ENCODE data around the gene PCDHGA7. TPM values are rescaled to one million over a fixed set of nuclear protein-coding genes. Genes with fewer than 3 reads are reported as not detected.
A peak's percentile ranks its signal among the peaks of the same experiment; 100 is the strongest.

Gene PCDHGA7
- total RNA-seq, 2 experiments from 2014 or later, result not detected

GRCh38 chr5:141409598-141410306 lies 27.2 kb downstream of the PCDHGA7 start:
- CTCF ChIA-PET, result no interaction called here
- H3K27me3 ChIP-seq (ENCODE audit: control insufficient read depth in 1 of 2, insufficient read depth in 2 of 2, low read length in 2 of 2), result peaks cover 70 to 84% of the 10 kb centered on the region in 2 experiments
- DNase-seq, result no peak
- H3K27me3 Mint-ChIP-seq, result peaks cover 79% of the 10 kb centered on the region
- H3K4me3 ChIP-seq (ENCODE audit: low read length), result no peak overlapping the region
- no peak overlapping the region for H3K27ac ChIP-seq (ENCODE audit: low read depth in 1 of 2, low read length in 2 of 2)
- peaks cover 37 to 49% of the 10 kb centered on the region in 2 experiments for H3K9me3 ChIP-seq (ENCODE audit: control insufficient read depth in 1 of 2, insufficient read depth in 1 of 2, low read length in 2 of 2)
- no peak overlapping the region for H3K27ac Mint-ChIP-seq
- no peak for TF ChIP-seq CTCF (IDR thresholded peaks at IDR 0.05)
- intact Hi-C loops (cut with DNase I, micrococcal nuclease), result loop anchor here (2.0 to 10.0 kb wide), 4 partner anchors 45 to 153 kb away; partner anchors contain the start of genes PCDHGA5 (in 1 of the 2) and TAF7 (in 1 of the 2)
- H3K9me3 Mint-ChIP-seq, result peaks cover 14% of the 10 kb centered on the region
- peaks cover 12% of the 10 kb centered on the region for H3K4me1 ChIP-seq (ENCODE audit: insufficient read depth, low read length)
- no peak for ATAC-seq (ENCODE audit: poor library complexity)
- POLR2A ChIA-PET, result no interaction called here
- H3K36me3 Mint-ChIP-seq (ENCODE audit: low read depth), result peaks cover 29% of the 10 kb centered on the region
- H3K4me3 Mint-ChIP-seq, result no peak overlapping the region
- H3K36me3 ChIP-seq (ENCODE audit: insufficient read depth, low read length), result no peaks in the 10 kb centered on the region
- H3K4me1 Mint-ChIP-seq (ENCODE audit: low read depth), result peaks cover 24% of the 10 kb centered on the region

- intact Hi-C loops (cut with DNase I, micrococcal nuclease), result loop anchor here (2.0 to 10.0 kb wide), 4 partner anchors 47 to 151 kb away; partner anchors contain the start of genes PCDHGA5 (in 1 of the 2) and TAF7 (in 1 of the 2)
- ChIA-PET CTCF (interaction anchor here (1.6 to 2.8 kb wide), 3 partner anchors 9 to 152 kb away, joined by 3 to 19 read pairs (median 9); partner anchors contain the start of genes PCDHGA11 and PCDHGA6), POLR2A (no interaction called here)
- Histone ChIP-seq H3K4me3 (ENCODE audit: low read length) (no peak overlapping the region), H3K9me3 (ENCODE audit: control insufficient read depth in 1 of 2, insufficient read depth in 1 of 2, low read length in 2 of 2) (peaks cover 33 to 48% of the 10 kb centered on the region in 2 experiments), H3K27me3 (ENCODE audit: control insufficient read depth in 1 of 2, insufficient read depth in 2 of 2, low read length in 2 of 2) (peaks cover 61 to 84% of the 10 kb centered on the region in 2 experiments), H3K27ac (ENCODE audit: low read depth in 1 of 2, low read length in 2 of 2) (no peak overlapping the region), H3K4me1 (ENCODE audit: insufficient read depth, low read length) (peaks cover 12% of the 10 kb centered on the region), H3K36me3 (ENCODE audit: insufficient read depth, low read length) (no peaks in the 10 kb centered on the region)
- no peak for TF ChIP-seq CTCF (IDR thresholded peaks at IDR 0.05)
- H3K4me1 Mint-ChIP-seq (ENCODE audit: low read depth), result peaks cover 24% of the 10 kb centered on the region
- peaks cover 78% of the 10 kb centered on the region for H3K27me3 Mint-ChIP-seq
- peaks cover 19% of the 10 kb centered on the region for H3K9me3 Mint-ChIP-seq
- ATAC-seq (ENCODE audit: poor library complexity) (no peak), DNase-seq (peak in 1 of 14 experiments; percentile 22)
- peaks cover 38% of the 10 kb centered on the region for H3K36me3 Mint-ChIP-seq (ENCODE audit: low read depth)
- peak overlapping the region; percentile 51 for H3K4me3 Mint-ChIP-seq
- H3K27ac Mint-ChIP-seq, result no peak overlapping the region
Observed at GRCh38 chr5:141411575-141411974, 29.0 kb downstream of the PCDHGA7 start.

GRCh38 chr5:141412854-141413539 lies 30.5 kb downstream of the PCDHGA7 start, which contains the start of gene PCDHGA10:
PCDHGA10 (plus strand) TSS chr5:141412987; CDS start chr5:141413176, 189 bp downstream.
- H3K9me3 ChIP-seq (ENCODE audit: control insufficient read depth in 1 of 2, insufficient read depth in 1 of 2, low read length in 2 of 2), result peaks cover 21 to 51% of the 10 kb centered on the region in 2 experiments
- Mint-ChIP-seq H3K27me3 (peaks cover 82% of the 10 kb centered on the region), H3K27ac (no peak within 1 kb of the TSS), H3K4me3 (peak within 1 kb of the TSS; percentile 92), H3K9me3 (peaks cover 20% of the 10 kb centered on the region), H3K36me3 (ENCODE audit: low read depth) (peaks cover 46% of the 10 kb centered on the region), H3K4me1 (ENCODE audit: low read depth) (peaks cover 24% of the 10 kb centered on the region)
- TF ChIP-seq CTCF (IDR thresholded peaks at IDR 0.05), result peak; percentile 71
- POLR2A ChIA-PET, result interaction anchor here (0.9 to 1.3 kb wide), 3 partner anchors 48 to 151 kb away, joined by 3 to 4 read pairs (median 3); partner anchors contain the start of gene TAF7
- H3K4me3 ChIP-seq (ENCODE audit: low read length), result peak within 1 kb of the TSS; percentile 53
- CTCF ChIA-PET, result interaction anchor here (0.6 to 3.0 kb wide), 14 partner anchors 8 to 225 kb away, joined by 3 to 19 read pairs (median 4); partner anchors contain the start of genes PCDHGA11, PCDHGA6, PCDHGB5 and TAF7
- intact Hi-C loops (cut with DNase I, micrococcal nuclease), result loop anchor here (2.0 to 10.0 kb wide), 5 partner anchors 48 to 149 kb away; partner anchors contain the start of genes PCDHGA5 (in 1 of the 2) and TAF7 (in 1 of the 2)
- H3K27ac ChIP-seq (ENCODE audit: low read depth in 1 of 2, low read length in 2 of 2), result no peak within 1 kb of the TSS
- no peaks in the 10 kb centered on the region for H3K36me3 ChIP-seq (ENCODE audit: insufficient read depth, low read length)
- DNase-seq (peak in 13 of 14 experiments; percentile 26 to 72 (median 39)), ATAC-seq (ENCODE audit: poor library complexity) (peak; percentile 88)
- peaks cover 15% of the 10 kb centered on the region for H3K4me1 ChIP-seq (ENCODE audit: insufficient read depth, low read length)
- peaks cover 63 to 84% of the 10 kb centered on the region in 2 experiments for H3K27me3 ChIP-seq (ENCODE audit: control insufficient read depth in 1 of 2, insufficient read depth in 2 of 2, low read length in 2 of 2)
